HepG2 (cell line): ENCODE results near the gene SYT7. TPM values are rescaled to one million over a fixed set of nuclear protein-coding genes. Genes with fewer than 3 reads are reported as not detected.

ENCODE experiments used
- ATAC-seq: fragments of 200-7000 bp; cut with Tn5 transposase; 3 replicates; pipeline ENCODE4 v1.9.1; 2020; ENCODE audit warnings: mild to moderate bottlenecking, moderate library complexity
- BruUV-seq: library from RNA; stranded (reverse); fragments of 400-500 nt; replicated peaks from 2 replicates; lab custom pipeline; 2021; lab: Mats Ljungman, UMichigan
- CTCF ChIA-PET: fragments of 300-600 bp; formaldehyde crosslinking; extraction: SDS; loops from one replicate; lab custom pipeline; 2021; ENCODE audit warnings: low total read pairs, inconsistent platforms, low intra/inter-chr PET ratio; lab: Yijun Ruan, JAX
- POLR2A ChIA-PET: fragments of 350-600 bp; sonication (Branson Sonifier 250); formaldehyde crosslinking; loops from one replicate; lab custom pipeline; 2020; ENCODE audit warnings: antibody characterized with exemption, inconsistent platforms; lab: Yijun Ruan, JAX
- DNase-seq: peaks from one replicate; pipeline ENCODE4 v3.0.0-alpha.2; 2015; ENCODE audit warnings: low spot score
- FAIRE-seq: peaks from 3 replicates; lab custom pipeline; 2011; peaks lifted over from hg19 to GRCh38; lab: Jason Lieb, UNC
- H2AFZ ChIP-seq: one replicate; pipeline ENCODE4 v1.6.1; 2011; ENCODE audit warnings: low read length, inconsistent platforms
- H3K27ac ChIP-seq: fragments of 300-600 bp; 3 replicates; pipeline ENCODE4 v1.8.0; 2011; ENCODE audit warnings: mixed run types, mild to moderate bottlenecking, mixed read lengths, low read length, inconsistent platforms; ENCODE audit not compliant: insufficient read depth; ENCODE audit errors: extremely low read length
- H3K27me3 ChIP-seq, 2 experiments: fragments of 200-600 bp in 1 of 2; 2 replicates in 1 of 2; 3 replicates in 1 of 2; pipeline versions ENCODE4 v1.6.0 to v1.8.0; 2011; ENCODE audit warnings: low read length in 2 of 2, mild to moderate bottlenecking in 2 of 2, moderate library complexity in 2 of 2, inconsistent platforms in 1 of 2; ENCODE audit not compliant: insufficient read depth in 2 of 2, control insufficient read depth in 1 of 2
- H3K36me3 ChIP-seq, 2 experiments: fragments of 200-600 bp in 1 of 2; replicated peaks in 1 of 2; 2 replicates in 1 of 2; 3 replicates in 1 of 2; pipeline versions ENCODE4 v1.5.1 to v1.8.0; 2011; ENCODE audit warnings: low read length in 2 of 2, inconsistent platforms in 1 of 2; ENCODE audit not compliant: insufficient read depth in 2 of 2, control insufficient read depth in 1 of 2
- H3K4me1 ChIP-seq: 2 replicates; pipeline ENCODE4 v1.5.1; 2012; ENCODE audit warnings: low read length, inconsistent platforms; ENCODE audit not compliant: insufficient read depth
- H3K4me2 ChIP-seq: 2 replicates; pipeline ENCODE4 v1.6.0; 2011; ENCODE audit warnings: low read depth, low read length, inconsistent platforms
- H3K4me3 ChIP-seq, 3 experiments: fragments of 200-600 bp in 1 of 3; sonication (generic), shearing (Covaris generic) in 1 of 3; replicated peaks in 1 of 3; 2 replicates each; pipeline ENCODE4 v1.5.1; 2011 to 2016; ENCODE audit warnings: low read length in 3 of 3, inconsistent platforms in 2 of 3, low read depth in 2 of 3, mild to moderate bottlenecking in 2 of 3, control low read depth in 1 of 3, mixed read lengths in 1 of 3; ENCODE audit not compliant: insufficient read depth in 1 of 3
- H3K79me2 ChIP-seq: one replicate; pipeline ENCODE4 v1.6.1; 2011; ENCODE audit warnings: low read length, inconsistent platforms; ENCODE audit not compliant: insufficient read depth
- H3K9ac ChIP-seq: 2 replicates; pipeline ENCODE4 v1.6.0; 2011; ENCODE audit warnings: mild to moderate bottlenecking, low read depth, low read length, inconsistent platforms; ENCODE audit not compliant: insufficient read depth
- H3K9me3 ChIP-seq: 2 replicates; pipeline ENCODE4 v1.5.1; 2012; ENCODE audit warnings: mild to moderate bottlenecking, low read length
- H4K20me1 ChIP-seq: 2 replicates; pipeline ENCODE4 v1.6.0; 2011; ENCODE audit warnings: inconsistent platforms, mild to moderate bottlenecking, low read length, moderate library complexity; ENCODE audit not compliant: insufficient read depth
- CCAR2 ChIP-seq: fragments of 200-400 bp; formaldehyde crosslinking; optimal IDR thresholded peaks from 2 replicates; pipeline ENCODE3; 2018; ENCODE audit warnings: low read depth, mild to moderate bottlenecking, low read length, moderate library complexity
- CEBPG ChIP-seq: IDR thresholded peaks from 2 replicates; pipeline ENCODE4 v1.6.1; 2016
- DZIP1 ChIP-seq: sonication (generic); formaldehyde crosslinking; IDR thresholded peaks from 2 replicates; pipeline ENCODE4 v1.5.0; 2020; ENCODE audit warnings: mild to moderate bottlenecking, missing genetic modification reagents
- FOSL1 ChIP-seq: sonication (generic); formaldehyde crosslinking; IDR thresholded peaks from 2 replicates; pipeline ENCODE4 v1.9.0; 2021; ENCODE audit warnings: missing genetic modification reagents, borderline replicate concordance
- KDM6A ChIP-seq: IDR thresholded peaks from 2 replicates; pipeline ENCODE4 v1.6.1; 2016; ENCODE audit warnings: low read depth
- MLLT10 ChIP-seq: sonication (generic); formaldehyde crosslinking; IDR thresholded peaks from 2 replicates; pipeline ENCODE4 v1.4.0; 2020; ENCODE audit warnings: missing genetic modification reagents
- USF2 ChIP-seq, 2 experiments: sonication (generic) in 1 of 2; formaldehyde crosslinking in 1 of 2; IDR thresholded peaks; 2 replicates each; pipeline versions ENCODE4 v1.5.1 to v1.6.1; 2011 to 2020; ENCODE audit warnings: borderline replicate concordance in 1 of 2, low read depth in 1 of 2, low read length in 1 of 2, mild to moderate bottlenecking in 1 of 2, missing genetic modification reagents in 1 of 2, moderate library complexity in 1 of 2
- ZC3H13 ChIP-seq: sonication (generic); formaldehyde crosslinking; IDR thresholded peaks from 2 replicates; pipeline ENCODE4 v1.8.1; 2023; ENCODE audit warnings: mild to moderate bottlenecking, missing genetic modification reagents, moderate library complexity
- ZNF20 ChIP-seq: sonication (generic); formaldehyde crosslinking; IDR thresholded peaks from 2 replicates; pipeline ENCODE4 v1.4.0; 2020; ENCODE audit warnings: mild to moderate bottlenecking, moderate library complexity, missing genetic modification reagents
- ZNF574 ChIP-seq: sonication (generic); formaldehyde crosslinking; IDR thresholded peaks from 2 replicates; pipeline ENCODE4 v1.4.0; 2020; ENCODE audit warnings: missing genetic modification reagents
- ZNF597 ChIP-seq: sonication (generic); formaldehyde crosslinking; IDR thresholded peaks from 2 replicates; pipeline ENCODE4 v1.5.0; 2020; ENCODE audit warnings: missing genetic modification reagents
- WGBS: methylation state at CpG from one replicate; pipeline ENCODE4 v1.1.6; 2017; ENCODE audit warnings: low lambda C conversion rate; 5-methylcytosine and 5-hydroxymethylcytosine counted together
- in situ Hi-C: cut with HindIII; loops from 2 replicates; pipeline ENCODE4 v1.10.0; 2017; ENCODE audit warnings: low pct_unique_long_range_greater_than_20kb; ENCODE audit not compliant: extremely low pct_ligation_motif_present
- intact Hi-C: fragments of 100-400 bp; cut with micrococcal nuclease; formaldehyde crosslinking; loops from one replicate; pipeline ENCODE4 v1.10.0; 2022; ENCODE audit not compliant: unreplicated experiment
- polyA plus RNA-seq, 8 experiments: library from polyadenylated mRNA; depleted of rRNA in 3 of 8; stranded (reverse) in 7 of 8; unstranded in 1 of 8; fragments of >200 nt; fragmentation: Illumina TruSeq in 4 of 8; extraction: Trizol in 4 of 8; gene quantifications; 2 replicates each; pipeline versions ENCODE4 v1.2.1 to v1.2.3, GENCODE V29; 2011 to 2016; ENCODE audit warnings: low read depth in 4 of 8, missing spikeins in 1 of 8, mixed read lengths in 1 of 8; ENCODE audit not compliant: insufficient read depth in 1 of 8
- total RNA-seq, 5 experiments: library from RNA; depleted of rRNA; stranded (reverse); fragments of >200 nt; fragmentation: Illumina TruSeq; extraction: Trizol; gene quantifications; 2 replicates each; pipeline ENCODE4 v1.2.3, GENCODE V29; 2016; ENCODE audit warnings: low read depth in 1 of 5

Gene SYT7
- total and polyA plus RNA-seq, 2 of the 13 experiments (the other 11 are each of a cell fraction or from before 2014, with no cell fraction given), result 1.4 to 4.4 TPM

GRCh38 chr11:61613051-61613450 is 32.2 kb upstream of the SYT7 start:
- no TSS peak for BruUV-seq
- peaks cover 2 to 7% of the 10 kb centered on the region in 2 experiments for H3K27me3 ChIP-seq
- CTCF ChIA-PET, result no interaction called here
- no peaks in the 10 kb centered on the region for H3K36me3 ChIP-seq
- no peak overlapping the region for H3K4me3 ChIP-seq
- no peaks in the 10 kb centered on the region for H3K79me2 ChIP-seq
- no peak overlapping the region for H3K9ac ChIP-seq
- POLR2A ChIA-PET, result no interaction called here
- DNase-seq (no peak), ATAC-seq (no peak), FAIRE-seq (no peak)
- 70% methylated on average over 9 of the region's 9 CpGs for WGBS
- no peak overlapping the region for H3K4me2 ChIP-seq
- no peaks in the 10 kb centered on the region for H4K20me1 ChIP-seq
- no peaks in the 10 kb centered on the region for H3K9me3 ChIP-seq
- intact Hi-C loops (no loop called here), in situ Hi-C loops (no loop called here)
- no peak overlapping the region for H2AFZ ChIP-seq
- H3K27ac ChIP-seq, result no peak overlapping the region
- peaks cover 53% of the 10 kb centered on the region for H3K4me1 ChIP-seq
- no peak for TF ChIP-seq ZC3H13
- TF ChIP-seq MLLT10, result no peak
- TF ChIP-seq DZIP1 (CRISPR knock-in tag), result no peak
- no peak for TF ChIP-seq ZNF20 (CRISPR knock-in tag)
- no peak for TF ChIP-seq ZNF574 (CRISPR knock-in tag)
- TF ChIP-seq FOSL1 (CRISPR knock-in tag), result no peak
- TF ChIP-seq CCAR2, result no peak
- TF ChIP-seq KDM6A (CRISPR knock-in tag), result no peak
- no peak for TF ChIP-seq CEBPG
- no peak for TF ChIP-seq USF2 (IDR thresholded peaks at IDR 0.05; ENCODE audit: low read depth, low read length)
- TF ChIP-seq USF2 (CRISPR knock-in tag; IDR thresholded peaks at IDR 0.05; ENCODE audit: borderline replicate concordance), result no peak
- TF ChIP-seq ZNF597 (CRISPR knock-in tag), result no peak
